ENCODE results near the gene SPAG8.

The SPAG8 gene

DNA sequence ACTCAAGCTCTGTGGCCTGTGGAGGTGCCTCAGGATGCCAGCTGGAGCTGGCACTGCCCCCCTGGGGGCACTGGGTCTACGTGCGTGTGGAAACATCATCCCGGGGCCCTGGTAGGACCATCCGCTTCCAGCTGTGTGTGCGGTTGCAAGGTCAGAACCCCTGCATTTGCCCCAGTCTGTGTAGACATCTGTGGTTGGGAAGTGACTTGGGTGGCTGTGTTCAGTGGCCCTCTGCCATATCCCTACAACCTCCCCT lies 29.5 kb upstream of the SPAG8 start (continued):
- TF ChIP-seq BACH2 (CRISPR knock-in tag; IDR thresholded peaks at IDR 0.05; ENCODE audit: borderline replicate concordance) (no peak), ZNF70 (CRISPR knock-in tag; IDR thresholded peaks at IDR 0.05) (no peak), POU6F1 (CRISPR knock-in tag; IDR thresholded peaks at IDR 0.05; ENCODE audit: borderline replicate concordance, low read depth) (no peak)

GRCh38 chr9:35840881-35841644 lies 29.0 kb upstream of the SPAG8 start:
- TF ChIP-seq ZNF70 (CRISPR knock-in tag; IDR thresholded peaks at IDR 0.05), result no peak
- no peak for TF ChIP-seq PATZ1 (CRISPR knock-in tag; IDR thresholded peaks at IDR 0.05; ENCODE audit: borderline replicate concordance)
- TF ChIP-seq TOX (CRISPR knock-in tag; IDR thresholded peaks at IDR 0.05; ENCODE audit: borderline replicate concordance), result no peak
- no peak for TF ChIP-seq BACH2 (CRISPR knock-in tag; IDR thresholded peaks at IDR 0.05; ENCODE audit: borderline replicate concordance)
- TF ChIP-seq ESRRG (CRISPR knock-in tag; IDR thresholded peaks at IDR 0.05), result no peak
- no peak for TF ChIP-seq GLIS3 (CRISPR knock-in tag; IDR thresholded peaks at IDR 0.05)
- TF ChIP-seq ZFP3 (CRISPR knock-in tag; IDR thresholded peaks at IDR 0.05), result no peak
- no peak for ATAC-seq

DNA sequence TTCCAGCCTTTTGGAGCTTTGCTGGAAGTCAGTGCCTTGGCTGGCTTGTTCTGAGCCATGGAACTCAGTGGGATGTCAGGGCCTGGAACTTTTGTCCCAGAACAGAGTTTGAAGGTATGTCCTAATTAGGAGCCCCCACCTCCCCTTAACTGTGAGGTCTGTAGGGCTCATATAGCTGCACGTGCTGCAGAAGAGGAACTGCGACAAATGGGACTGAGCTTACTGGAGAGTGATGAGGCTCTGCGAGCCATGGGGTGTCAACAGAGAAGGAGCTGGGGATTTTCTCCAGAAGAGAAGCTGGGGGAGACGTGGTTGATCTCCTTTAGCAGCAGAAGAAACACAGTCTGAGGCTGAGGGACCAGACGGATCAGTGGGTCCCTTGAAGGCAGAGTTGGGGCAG lies 27.9 kb upstream of the SPAG8 start:
- ATAC-seq, result no peak
- TF ChIP-seq SNAI2 (CRISPR knock-in tag; IDR thresholded peaks at IDR 0.05) (no peak), CSDC2 (CRISPR knock-in tag; IDR thresholded peaks at IDR 0.05) (no peak), TOX (CRISPR knock-in tag; IDR thresholded peaks at IDR 0.05; ENCODE audit: borderline replicate concordance) (no peak), ZNF8 (CRISPR knock-in tag; IDR thresholded peaks at IDR 0.05) (no peak), TCF4 (CRISPR knock-in tag; IDR thresholded peaks at IDR 0.05; ENCODE audit: borderline replicate concordance) (no peak), RARB (CRISPR knock-in tag; IDR thresholded peaks at IDR 0.05) (no peak), GLIS3 (CRISPR knock-in tag; IDR thresholded peaks at IDR 0.05) (no peak), TSHZ2 (CRISPR knock-in tag; IDR thresholded peaks at IDR 0.05) (no peak), ZFP30 (CRISPR knock-in tag; IDR thresholded peaks at IDR 0.05) (no peak), ESRRG (CRISPR knock-in tag; IDR thresholded peaks at IDR 0.05) (no peak), POU6F1 (CRISPR knock-in tag; IDR thresholded peaks at IDR 0.05; ENCODE audit: borderline replicate concordance, low read depth) (no peak), PPARA (CRISPR knock-in tag; IDR thresholded peaks at IDR 0.05; ENCODE audit: borderline replicate concordance) (no peak)

- ATAC-seq, result no peak
- no peak for TF ChIP-seq CREB5 (CRISPR knock-in tag; IDR thresholded peaks at IDR 0.05; ENCODE audit: low read depth)
- no peak for TF ChIP-seq ZNF70 (CRISPR knock-in tag; IDR thresholded peaks at IDR 0.05)
Observed at GRCh38 chr9:35836595-35836994, 24.5 kb upstream of the SPAG8 start.
